Keratinocyte (primary cell): ENCODE data around the gene LARGE1. TPM values are rescaled to one million over a fixed set of nuclear protein-coding genes. Genes with fewer than 3 reads are reported as not detected.

Source experiments
- DNase-seq: peaks from one replicate; pipeline ENCODE4 v3.0.0-alpha.2; 2011; ENCODE audit warnings: low read depth, missing footprints, low spot score
- FAIRE-seq: peaks from 2 replicates; lab custom pipeline; 2011; peaks lifted over from hg19 to GRCh38; lab: Jason Lieb, UNC
- H2AFZ ChIP-seq: 2 replicates; pipeline ENCODE4 v1.6.0; 2012; ENCODE audit warnings: low read length, control low read depth, inconsistent platforms; ENCODE audit not compliant: control insufficient read depth
- H3K27ac ChIP-seq: 2 replicates; pipeline ENCODE4 v1.5.1; 2011; ENCODE audit warnings: low read length; ENCODE audit not compliant: control insufficient read depth, insufficient read depth
- H3K27me3 ChIP-seq: 3 replicates; pipeline ENCODE4 v1.6.0; 2011; ENCODE audit warnings: low read length; ENCODE audit not compliant: control insufficient read depth, insufficient read depth; ENCODE audit errors: extremely low read depth
- H3K36me3 ChIP-seq, 2 experiments: 2 replicates in 1 of 2; 3 replicates in 1 of 2; pipeline ENCODE4 v1.5.1; 2011; ENCODE audit warnings: low read length in 2 of 2, mild to moderate bottlenecking in 1 of 2; ENCODE audit not compliant: control insufficient read depth in 2 of 2, insufficient read depth in 2 of 2; ENCODE audit errors: extremely low read depth in 1 of 2
- H3K4me1 ChIP-seq: 3 replicates; pipeline ENCODE4 v1.5.1; 2011; ENCODE audit warnings: low read length; ENCODE audit not compliant: control insufficient read depth, insufficient read depth; ENCODE audit errors: extremely low read depth
- H3K4me2 ChIP-seq: 3 replicates; pipeline ENCODE4 v1.6.0; 2011; ENCODE audit warnings: low read depth, low read length; ENCODE audit not compliant: control insufficient read depth, insufficient read depth; ENCODE audit errors: extremely low read depth
- H3K4me3 ChIP-seq, 3 experiments: fragments of 200-600 bp in 1 of 3; sonication (generic) in 1 of 3; 2 replicates in 2 of 3; 3 replicates in 1 of 3; pipeline ENCODE4 v1.5.1; 2011 to 2016; ENCODE audit warnings: low read length in 3 of 3, mild to moderate bottlenecking in 3 of 3, control low read depth in 2 of 3, inconsistent platforms in 1 of 3, low read depth in 1 of 3, mixed read lengths in 1 of 3, mixed run types in 1 of 3, moderate library complexity in 1 of 3; ENCODE audit not compliant: control insufficient read depth in 2 of 3, insufficient read depth in 2 of 3; ENCODE audit errors: extremely low read depth in 1 of 3
- H3K79me2 ChIP-seq: 2 replicates; pipeline ENCODE4 v1.6.0; 2012; ENCODE audit warnings: low read length; ENCODE audit not compliant: control insufficient read depth, insufficient read depth
- H3K9ac ChIP-seq: 3 replicates; pipeline ENCODE4 v1.6.0; 2011; ENCODE audit warnings: low read length; ENCODE audit not compliant: control insufficient read depth, insufficient read depth; ENCODE audit errors: extremely low read depth
- H3K9me1 ChIP-seq: 3 replicates; pipeline ENCODE4 v1.6.0; 2011; ENCODE audit warnings: low read length; ENCODE audit not compliant: control insufficient read depth, insufficient read depth; ENCODE audit errors: extremely low read depth
- H3K9me3 ChIP-seq: 2 replicates; pipeline ENCODE4 v1.5.1; 2012; ENCODE audit warnings: low read depth, low read length; ENCODE audit not compliant: control insufficient read depth
- H4K20me1 ChIP-seq: 3 replicates; pipeline ENCODE4 v1.6.0; 2011; ENCODE audit warnings: low read length; ENCODE audit not compliant: control insufficient read depth, insufficient read depth; ENCODE audit errors: extremely low read depth
- EZH2 ChIP-seq: IDR thresholded peaks from one replicate; pipeline ENCODE4 v1.6.1; 2012; ENCODE audit warnings: inconsistent platforms, mild to moderate bottlenecking, low read length, moderate library complexity
- dilution Hi-C: fragments of 300-500 bp; cut with MboI; formaldehyde crosslinking; loops from one replicate; pipeline ENCODE4 v1.7.0; 2020; ENCODE audit warnings: low sequenced_read_pairs; ENCODE audit not compliant: extremely low pct_ligation_motif_present
- polyA plus RNA-seq, 5 experiments: library from polyadenylated mRNA; depleted of rRNA in 3 of 5; stranded (reverse) in 3 of 5; stranded (forward) in 1 of 5; unstranded in 1 of 5; fragments of >200 nt; gene quantifications; 1 replicate in 1 of 5; 2 replicates in 3 of 5; 3 replicates in 1 of 5; pipeline versions ENCODE4 v1.2.1 to v1.2.3, GENCODE V29; 2011 to 2012; ENCODE audit warnings: missing spikeins in 2 of 5, low read depth in 1 of 5, low replicate concordance in 1 of 5
- TF ChIP-seq, protein P1 (sequence below), 3 experiments: IDR thresholded peaks in 1 of 3; conservative IDR thresholded peaks in 1 of 3; optimal IDR thresholded peaks in 1 of 3; 2 replicates in 2 of 3; 3 replicates in 1 of 3; pipeline versions ENCODE3 to v1.5.1; 2011; ENCODE audit warnings: low read length in 3 of 3, mild to moderate bottlenecking in 3 of 3, moderate library complexity in 2 of 3, control low read depth in 1 of 3, inconsistent platforms in 1 of 3; ENCODE audit not compliant: insufficient read depth in 2 of 3; ENCODE audit errors: extremely low read depth in 1 of 3

Gene LARGE1
- polyA plus RNA-seq, 1 donor (not counting 4 experiments of a cell fraction or from before 2014, with no cell fraction given) = 4.5 TPM

DNA sequence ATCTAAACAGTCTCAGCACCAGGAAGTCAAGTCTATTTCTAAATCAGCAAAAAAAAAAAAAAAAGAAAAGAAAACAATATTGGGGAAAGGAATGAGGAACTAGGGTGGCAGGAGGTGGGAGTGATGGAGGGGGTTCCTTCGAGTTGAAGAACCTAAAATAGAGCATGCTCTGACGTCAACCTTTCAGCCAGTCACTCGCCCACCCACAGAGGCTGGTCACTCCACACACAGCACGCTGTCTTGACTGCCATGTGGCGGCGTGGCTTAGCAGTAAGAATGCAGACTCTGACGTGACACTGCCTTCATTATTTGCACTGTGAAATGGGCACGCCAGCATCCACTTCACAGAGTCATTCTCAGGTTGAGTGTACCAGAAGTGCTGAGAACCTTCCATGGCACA lies 48.3 kb downstream of the LARGE1 start:
- no peak overlapping the region for H3K4me3 ChIP-seq
- peaks cover 6% of the 10 kb centered on the region for H3K4me1 ChIP-seq
- TF ChIP-seq, protein P1, sequence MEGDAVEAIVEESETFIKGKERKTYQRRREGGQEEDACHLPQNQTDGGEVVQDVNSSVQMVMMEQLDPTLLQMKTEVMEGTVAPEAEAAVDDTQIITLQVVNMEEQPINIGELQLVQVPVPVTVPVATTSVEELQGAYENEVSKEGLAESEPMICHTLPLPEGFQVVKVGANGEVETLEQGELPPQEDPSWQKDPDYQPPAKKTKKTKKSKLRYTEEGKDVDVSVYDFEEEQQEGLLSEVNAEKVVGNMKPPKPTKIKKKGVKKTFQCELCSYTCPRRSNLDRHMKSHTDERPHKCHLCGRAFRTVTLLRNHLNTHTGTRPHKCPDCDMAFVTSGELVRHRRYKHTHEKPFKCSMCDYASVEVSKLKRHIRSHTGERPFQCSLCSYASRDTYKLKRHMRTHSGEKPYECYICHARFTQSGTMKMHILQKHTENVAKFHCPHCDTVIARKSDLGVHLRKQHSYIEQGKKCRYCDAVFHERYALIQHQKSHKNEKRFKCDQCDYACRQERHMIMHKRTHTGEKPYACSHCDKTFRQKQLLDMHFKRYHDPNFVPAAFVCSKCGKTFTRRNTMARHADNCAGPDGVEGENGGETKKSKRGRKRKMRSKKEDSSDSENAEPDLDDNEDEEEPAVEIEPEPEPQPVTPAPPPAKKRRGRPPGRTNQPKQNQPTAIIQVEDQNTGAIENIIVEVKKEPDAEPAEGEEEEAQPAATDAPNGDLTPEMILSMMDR (optimal IDR thresholded peaks at IDR 0.05 in 1 of 3, IDR thresholded peaks at IDR 0.05 in 1 of 3, conservative IDR thresholded peaks at IDR 0.05 in 1 of 3; ENCODE audit: extremely low read depth in 1 of 3, insufficient read depth in 2 of 3, low read length in 3 of 3) = no peak
- TF ChIP-seq EZH2 = no peak
- no peak overlapping the region for H3K27ac ChIP-seq
- dilution Hi-C loops = no loop called here
- H3K9me1 ChIP-seq = no peaks in the 10 kb centered on the region
- no peak for DNase-seq
- H3K36me3 ChIP-seq = no peaks in the 10 kb centered on the region
- H2AFZ ChIP-seq = no peak overlapping the region
- H3K9ac ChIP-seq = no peak overlapping the region
- FAIRE-seq = no peak
- no peaks in the 10 kb centered on the region for H3K9me3 ChIP-seq
- H3K27me3 ChIP-seq = no peaks in the 10 kb centered on the region
- H4K20me1 ChIP-seq = no peaks in the 10 kb centered on the region
- H3K79me2 ChIP-seq = peaks cover 2% of the 10 kb centered on the region
- no peak overlapping the region for H3K4me2 ChIP-seq

DNA sequence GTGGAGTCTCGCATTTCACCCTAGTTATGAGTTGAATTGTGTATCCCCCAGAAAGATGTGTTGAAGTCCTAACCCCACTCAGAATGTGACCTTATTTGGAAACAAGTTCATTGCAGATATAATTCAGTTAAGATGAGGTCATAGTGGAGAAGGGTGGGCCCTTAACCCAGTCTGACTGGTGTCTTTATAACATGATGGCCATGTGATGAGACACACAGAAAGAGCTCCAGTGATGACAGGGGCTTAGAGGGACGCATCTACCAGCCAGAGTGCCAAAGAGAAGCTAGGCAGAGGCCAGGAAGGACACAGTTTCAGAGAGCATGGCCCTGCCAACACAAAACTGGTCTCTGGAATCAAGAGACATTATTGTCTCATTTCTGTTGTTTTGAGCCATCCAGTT lies 50.3 kb downstream of the LARGE1 start:
- FAIRE-seq (no peak), DNase-seq (no peak)
- Histone ChIP-seq H3K27ac (no peak overlapping the region), H3K9me1 (no peaks in the 10 kb centered on the region), H3K36me3 (no peaks in the 10 kb centered on the region), H4K20me1 (no peaks in the 10 kb centered on the region), H2AFZ (no peak overlapping the region), H3K27me3 (no peaks in the 10 kb centered on the region), H3K9ac (no peak overlapping the region), H3K4me2 (no peak overlapping the region), H3K9me3 (no peaks in the 10 kb centered on the region), H3K79me2 (peaks cover 2% of the 10 kb centered on the region), H3K4me1 (peaks cover 6% of the 10 kb centered on the region), H3K4me3 (no peak overlapping the region)
- TF ChIP-seq, protein P1 (optimal IDR thresholded peaks at IDR 0.05 in 1 of 3, IDR thresholded peaks at IDR 0.05 in 1 of 3, conservative IDR thresholded peaks at IDR 0.05 in 1 of 3; ENCODE audit: extremely low read depth in 1 of 3, insufficient read depth in 2 of 3, low read length in 3 of 3) = no peak
- no peak for TF ChIP-seq EZH2
- dilution Hi-C loops = no loop called here
